Measurements from ENCODE around the gene TMEM163.

The TMEM163 gene

DNA sequence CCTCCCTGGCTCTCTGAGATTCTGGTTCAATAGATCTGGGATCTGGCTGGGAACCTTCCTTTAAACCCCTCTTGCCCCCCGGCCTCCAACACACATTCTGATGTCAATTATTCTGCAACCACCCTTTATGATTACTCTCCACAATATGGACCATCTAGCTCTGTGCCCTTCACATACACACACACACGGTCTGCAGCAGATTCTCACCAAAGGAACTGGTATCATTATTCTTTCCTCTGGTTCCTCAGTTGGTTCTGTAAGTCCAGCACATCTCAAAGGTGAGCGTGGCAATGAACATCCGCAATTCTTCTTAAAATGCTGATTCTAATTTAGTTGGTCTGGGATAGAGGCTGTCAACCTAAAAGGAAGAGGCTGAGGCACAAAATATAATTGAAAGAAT, 2.8 kb upstream of the TMEM163 start:
- no peak for DNase-seq

- DNase-seq = peak; percentile 49
Measured at GRCh38 chr2:134718023-134718816, 580 bp downstream of the TMEM163 start.

- no peak for DNase-seq
Measured at GRCh38 chr2:134717286-134718022, 1.3 kb downstream of the TMEM163 start.

GRCh38 chr2:134716721-134717243, 2.0 kb downstream of the TMEM163 start:
- no peak for DNase-seq

DNA sequence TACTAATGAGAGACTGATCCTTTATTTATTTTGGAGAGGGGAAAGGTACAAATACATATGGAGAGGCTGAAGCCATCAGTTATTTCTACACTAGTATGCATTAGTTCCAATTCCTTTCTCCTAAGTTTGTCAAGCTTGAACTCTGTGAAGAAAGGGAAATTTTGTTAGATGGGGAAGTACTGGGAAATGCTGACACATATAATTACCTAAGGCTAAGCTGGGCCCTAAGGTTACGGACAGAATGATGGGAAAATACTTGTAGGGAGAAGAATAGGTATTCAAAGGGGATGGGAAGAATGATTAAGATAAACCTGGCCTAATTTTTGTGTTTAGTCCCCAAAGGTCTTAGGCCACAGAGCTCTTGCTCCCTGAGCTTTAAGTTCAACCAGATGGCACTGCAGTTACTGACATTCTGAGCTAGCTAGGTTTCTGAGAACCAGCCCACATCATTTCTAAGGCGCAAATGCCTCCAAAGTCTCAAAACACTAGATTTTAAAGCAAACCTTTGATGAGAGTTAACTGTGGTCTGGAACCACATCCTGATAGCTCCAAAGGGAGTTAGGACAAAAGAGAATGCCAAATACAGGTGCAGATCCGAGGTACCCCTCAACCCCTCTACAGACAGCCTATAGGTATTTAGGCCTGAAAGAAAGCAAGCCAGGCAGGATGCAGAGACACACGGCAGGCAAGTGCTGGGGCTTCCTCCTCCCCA, 2.7 kb downstream of the TMEM163 start:
- DNase-seq = no peak

GRCh38 chr2:134714228-134714627, 4.6 kb downstream of the TMEM163 start:
- no peak for DNase-seq

- DNase-seq = no peak
Measured at GRCh38 chr2:134713606-134714005, 5.2 kb downstream of the TMEM163 start.

DNA sequence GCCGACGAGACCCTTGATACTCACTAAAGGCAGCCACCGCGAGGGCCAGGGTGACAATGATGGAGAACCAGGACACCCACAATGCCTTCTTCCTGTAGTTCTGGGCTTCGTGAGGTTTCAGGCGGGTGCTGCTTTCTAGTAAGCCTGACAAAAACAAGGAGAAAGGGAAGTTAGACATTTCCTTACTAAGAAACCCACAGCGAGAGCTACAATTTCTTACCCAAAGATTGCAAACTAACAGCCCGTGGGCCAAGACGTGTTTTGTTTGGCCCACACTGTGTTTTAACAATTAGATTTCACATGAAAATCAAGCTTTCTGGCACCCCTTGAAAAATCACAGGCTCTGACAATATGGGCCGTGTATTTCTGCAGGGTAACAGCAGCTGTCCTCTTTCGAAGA, 5.6 kb downstream of the TMEM163 start:
- peak; percentile 41 for DNase-seq

DNA sequence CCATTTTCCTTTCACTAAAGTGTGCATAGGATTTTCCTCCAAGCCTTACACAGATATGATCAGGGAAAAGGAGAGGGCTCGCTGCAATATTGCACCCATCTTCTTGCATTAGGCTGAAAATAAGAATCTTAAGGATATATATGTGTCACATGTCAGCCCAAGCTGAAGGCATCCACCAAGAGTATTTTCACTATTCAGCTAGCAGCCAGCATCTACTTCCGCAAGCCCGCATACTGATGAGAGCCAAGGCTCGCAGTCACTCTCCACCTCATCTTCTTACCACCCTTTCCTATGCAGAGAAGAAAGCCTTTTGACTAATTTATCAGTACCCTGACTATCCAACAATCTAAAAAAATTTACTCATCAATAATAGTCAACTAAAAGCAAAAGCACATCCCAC, 6.1 kb downstream of the TMEM163 start:
- peak; percentile 35 for DNase-seq

DNA sequence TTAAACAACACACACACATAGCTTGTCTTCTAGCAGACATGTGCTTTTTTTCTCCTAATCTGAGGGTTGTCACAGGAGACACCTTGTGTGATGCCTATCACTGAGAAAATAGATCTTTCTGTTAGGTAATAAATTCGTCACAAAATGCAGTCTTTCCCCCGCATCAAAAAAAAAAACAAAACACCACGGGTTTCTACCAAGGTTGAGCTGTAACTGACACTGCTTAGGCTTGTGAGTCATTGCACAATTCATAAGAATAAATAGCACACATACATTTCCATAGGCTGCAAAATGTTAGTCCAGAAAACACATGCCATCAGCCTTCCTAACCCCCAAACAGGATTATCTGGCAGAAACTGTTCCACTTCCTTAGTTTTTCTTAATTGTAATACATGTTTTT, 6.5 kb downstream of the TMEM163 start:
- DNase-seq = peak; percentile 44

GRCh38 chr2:134711692-134712091, 7.1 kb downstream of the TMEM163 start:
- DNase-seq = no peak

- DNase-seq = no peak
Measured at GRCh38 chr2:134707330-134707676, 11.5 kb downstream of the TMEM163 start.

DNA sequence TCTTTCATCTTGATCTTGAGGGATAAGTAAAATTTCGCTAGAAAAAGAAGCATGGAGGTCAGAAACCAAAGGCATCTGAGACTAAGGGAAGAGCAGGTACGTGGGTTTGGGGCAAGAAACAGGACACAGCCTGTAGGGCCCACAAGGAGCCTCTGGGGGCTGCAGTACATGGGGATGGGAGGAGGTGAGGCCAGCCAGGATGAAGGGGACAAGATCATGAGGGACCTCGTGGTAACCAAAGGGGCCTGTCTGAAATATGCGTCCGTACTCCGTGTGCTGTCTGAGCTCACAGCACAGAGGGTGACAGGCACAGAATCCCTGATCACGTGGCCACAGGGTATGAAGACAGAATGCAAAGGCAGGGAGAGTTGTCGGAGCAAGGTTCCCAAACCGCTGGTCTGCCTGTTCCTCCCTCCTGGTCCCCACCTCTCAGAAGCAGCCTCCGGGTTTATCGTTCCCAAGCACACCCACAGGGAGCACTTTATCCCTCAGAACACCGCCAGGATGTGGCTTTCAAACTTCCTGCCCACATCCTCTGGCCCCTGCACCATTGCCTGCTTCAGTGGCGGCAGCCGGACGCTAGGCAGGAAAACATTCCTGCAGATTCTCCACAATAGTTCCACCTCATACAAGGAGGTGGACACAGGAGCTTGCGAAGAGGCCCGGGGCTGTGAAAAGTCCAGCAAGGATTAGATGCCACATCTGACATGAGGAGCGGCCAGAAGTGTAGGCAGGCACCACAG, 12.0 kb downstream of the TMEM163 start:
- no peak for DNase-seq

GRCh38 chr2:134705861-134706586, 12.8 kb downstream of the TMEM163 start:
- no peak for DNase-seq

DNA sequence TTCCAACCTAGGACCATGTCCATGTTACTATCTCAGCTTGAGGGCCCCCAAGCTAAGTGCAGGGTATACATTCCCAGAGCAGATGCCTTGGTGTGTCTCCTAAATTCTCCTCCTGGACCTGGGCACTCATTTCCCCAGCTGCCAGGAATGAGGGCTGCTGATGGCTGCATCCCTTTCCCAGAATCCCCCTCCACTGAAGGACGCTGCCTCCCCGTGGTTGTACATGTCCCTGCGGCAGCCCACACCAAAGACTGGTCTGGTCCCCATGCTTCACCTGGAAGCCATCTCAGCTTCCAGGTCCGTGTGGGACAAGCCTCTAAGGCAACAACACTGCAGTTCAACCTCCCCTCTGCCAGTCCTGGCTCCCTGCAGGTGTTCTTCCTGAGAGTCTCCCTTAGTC, 14.6 kb downstream of the TMEM163 start:
- no peak for DNase-seq

DNA sequence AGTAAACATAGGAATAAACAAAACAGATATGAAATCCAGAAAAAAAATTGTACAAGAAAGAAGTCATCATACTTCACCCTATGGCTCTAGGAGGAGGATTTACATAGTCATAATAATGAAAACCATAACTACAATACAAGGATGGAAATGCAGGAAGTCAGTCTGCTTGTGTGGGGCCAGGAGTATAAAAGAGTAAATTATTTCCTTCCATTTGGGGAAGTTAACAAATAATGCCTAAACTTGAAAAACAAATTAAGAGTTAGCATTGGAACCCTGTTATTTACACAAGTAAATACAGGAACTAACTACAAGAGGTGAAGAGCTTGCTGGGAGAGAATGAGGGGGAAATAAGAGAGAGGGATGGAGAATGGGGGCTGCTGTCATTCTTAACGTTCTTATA, 15.4 kb downstream of the TMEM163 start:
- DNase-seq = no peak

GRCh38 chr2:134700730-134701129, 18.1 kb downstream of the TMEM163 start:
- DNase-seq = no peak

DNA sequence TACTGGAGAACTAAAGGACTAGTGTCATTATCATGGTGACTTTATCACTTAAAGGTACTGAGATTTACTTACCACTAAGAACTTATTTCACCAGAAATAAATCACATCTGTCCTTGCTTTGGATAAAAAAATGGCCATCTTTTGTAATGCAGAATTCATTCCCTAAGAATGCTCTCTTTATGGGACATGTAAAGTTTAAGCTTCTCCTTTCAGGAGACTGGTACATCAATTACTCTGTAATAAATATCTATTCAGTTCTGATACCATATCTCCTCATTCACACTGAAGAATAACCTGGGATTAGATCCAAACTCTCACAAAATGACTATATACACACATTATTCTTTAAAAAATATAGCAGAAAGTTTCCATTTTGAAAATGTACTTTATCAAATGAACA, 24.4 kb downstream of the TMEM163 start:
- no peak for DNase-seq

DNA sequence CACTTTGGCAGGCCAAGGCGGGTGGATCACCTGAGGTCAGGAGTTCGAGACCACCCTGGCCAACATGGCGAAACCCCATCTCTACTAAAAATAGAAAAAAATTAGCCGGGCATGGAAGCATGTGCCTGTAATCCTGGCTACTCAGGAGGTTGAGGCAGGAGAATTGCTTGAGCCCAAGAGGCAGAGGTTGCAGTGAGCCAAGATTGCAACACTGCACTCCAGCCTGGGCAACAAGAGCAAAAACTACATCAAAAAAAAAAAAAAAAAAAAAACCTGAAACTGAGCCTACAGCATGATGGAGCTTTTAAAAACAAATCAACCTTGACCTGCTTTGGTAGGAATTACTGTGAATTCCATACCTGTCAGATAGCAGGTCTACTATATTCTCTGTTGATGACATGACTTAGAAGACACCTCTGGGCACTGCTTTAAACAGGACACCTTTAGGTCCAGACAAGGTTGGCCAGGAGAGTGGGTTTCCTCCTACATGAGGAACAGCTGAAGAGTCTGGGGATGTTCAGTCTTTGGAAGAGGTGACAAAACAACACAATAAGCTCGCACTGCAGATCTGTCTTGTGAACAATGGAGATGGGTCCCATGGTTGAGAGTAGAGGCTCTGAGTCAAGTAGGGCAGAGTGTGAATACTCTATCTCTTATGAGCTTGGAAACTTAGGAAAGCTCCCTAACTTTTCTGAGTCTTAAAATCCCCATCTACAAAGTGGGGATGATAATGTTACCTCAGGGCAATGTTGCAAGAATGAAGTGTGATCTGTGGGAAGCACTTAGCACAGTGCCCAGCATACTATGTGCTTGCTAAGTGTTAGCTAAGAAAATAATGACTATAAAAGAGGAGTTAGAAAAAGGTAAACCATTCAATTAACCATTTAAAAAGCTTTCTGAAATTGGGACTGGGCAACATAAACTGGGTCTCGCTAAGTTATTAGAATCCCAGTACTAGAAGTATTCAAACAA, 25.2 kb downstream of the TMEM163 start:
- no peak for DNase-seq

DNA sequence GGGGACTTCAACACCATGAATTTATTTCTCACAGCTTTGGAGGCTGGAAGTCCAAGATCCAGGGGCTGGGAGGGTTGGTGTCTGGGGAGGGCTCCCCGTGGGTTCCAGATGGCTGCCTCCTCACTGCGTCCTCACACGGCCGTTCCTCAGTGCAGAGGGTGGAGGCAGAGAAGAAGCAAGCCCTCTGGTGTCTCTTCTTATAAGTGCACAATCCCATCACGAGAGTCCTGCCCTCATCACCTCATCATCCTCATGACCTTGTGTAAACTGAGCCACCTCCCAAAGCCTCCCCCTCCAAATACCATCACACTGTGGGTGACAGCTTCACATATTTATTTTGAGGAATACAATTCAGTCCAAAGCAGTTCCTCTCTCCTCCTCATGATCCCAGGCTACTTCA, 26.3 kb downstream of the TMEM163 start:
- DNase-seq = no peak

- DNase-seq = no peak
Measured at GRCh38 chr2:134690629-134691215, 28.1 kb downstream of the TMEM163 start.

Measured in suppressor macrophage treated with lipopolysaccharide for 4 hours (primary cell).